ENCODE measurements around the gene FMN1. TPM values are rescaled to one million over a fixed set of nuclear protein-coding genes. Genes with fewer than 3 reads are reported as not detected.

FMN1 gene
- polyA plus RNA-seq, 3 donors = 0.28 to 3.7 (median 0.34) TPM

- no peak for DNase-seq
- TF ChIP-seq CTCF (IDR thresholded peaks at IDR 0.05) = no peak
- H3K27me3 ChIP-seq (ENCODE audit: control insufficient read depth in 2 of 2, insufficient read depth in 2 of 2, low read length in 2 of 2) = peaks cover 4 to 6% of the 10 kb centered on the region in 2 donors
- WGBS (ENCODE audit: insufficient coverage) = no CpG with 5 or more reads among the region's 2 CpGs
- H3K4me1 ChIP-seq (ENCODE audit: control insufficient read depth in 1 of 2, insufficient read depth in 2 of 2, low read length in 2 of 2) = no peaks in the 10 kb centered on the region
- H2AFZ ChIP-seq (ENCODE audit: insufficient read depth, low read depth, low read length, poor library complexity, severe bottlenecking) = no peak overlapping the region
- Mint-ChIP-seq H3K4me1 (no peaks in the 10 kb centered on the region), H3K36me3 (no peaks in the 10 kb centered on the region), H3K27me3 (ENCODE audit: low read depth in 3 of 3) (peaks cover 1 to 10% (median 5%) of the 10 kb centered on the region in 3 donors), H3K9me3 (peaks cover 0 to 9% (median 2%) of the 10 kb centered on the region in 7 donors), H3K4me3 (no peak overlapping the region), H3K27ac (no peak overlapping the region)
- no peak overlapping the region for H3K4me2 ChIP-seq (replicated peaks; ENCODE audit: extremely low read depth, low read length, poor library complexity, severe bottlenecking)
- no peaks in the 10 kb centered on the region for H3K79me2 ChIP-seq (ENCODE audit: insufficient read depth, low read length)
- no peak overlapping the region for H3K9ac ChIP-seq (ENCODE audit: insufficient read depth, low read length, poor library complexity, severe bottlenecking)
- no peaks in the 10 kb centered on the region for H3K9me3 ChIP-seq (replicated peaks in 1 of 2; ENCODE audit: control insufficient read depth in 1 of 2, insufficient read depth in 1 of 2, low read length in 2 of 2)
- H4K20me1 ChIP-seq (ENCODE audit: insufficient read depth, low read length) = no peaks in the 10 kb centered on the region
- intact Hi-C loops (cut with micrococcal nuclease) = no loop called here
- no peak overlapping the region for H3K27ac ChIP-seq (ENCODE audit: low read depth in 1 of 2, low read length in 2 of 2)
- H3K4me3 ChIP-seq (replicated peaks in 1 of 3; ENCODE audit: low read depth in 2 of 3, low read length in 3 of 3) = no peak overlapping the region
- H3K36me3 ChIP-seq (replicated peaks in 1 of 2; ENCODE audit: control insufficient read depth in 1 of 2, insufficient read depth in 2 of 2, low read length in 2 of 2) = no peaks in the 10 kb centered on the region
These were observed 23.3 kb downstream of the FMN1 start for GRCh38 chr15:33171202-33171601.

GRCh38 chr15:33169625-33170024, 24.9 kb downstream of the FMN1 start:
- no peak overlapping the region for H3K4me3 ChIP-seq (replicated peaks in 1 of 3; ENCODE audit: low read depth in 2 of 3, low read length in 3 of 3)
- Mint-ChIP-seq H3K36me3 (no peaks in the 10 kb centered on the region), H3K4me3 (no peak overlapping the region), H3K9me3 (peaks cover 0 to 9% (median 2%) of the 10 kb centered on the region in 7 donors), H3K27me3 (ENCODE audit: low read depth in 3 of 3) (peaks cover 1 to 9% (median 8%) of the 10 kb centered on the region in 3 donors), H3K27ac (no peak overlapping the region), H3K4me1 (no peaks in the 10 kb centered on the region)
- intact Hi-C loops (cut with micrococcal nuclease) = no loop called here
- peaks cover 4 to 6% of the 10 kb centered on the region in 2 donors for H3K27me3 ChIP-seq (ENCODE audit: control insufficient read depth in 2 of 2, insufficient read depth in 2 of 2, low read length in 2 of 2)
- no peak overlapping the region for H2AFZ ChIP-seq (ENCODE audit: insufficient read depth, low read depth, low read length, poor library complexity, severe bottlenecking)
- WGBS (ENCODE audit: insufficient coverage) = no CpG with 5 or more reads among the region's 3 CpGs
- no peaks in the 10 kb centered on the region for H3K4me1 ChIP-seq (ENCODE audit: control insufficient read depth in 1 of 2, insufficient read depth in 2 of 2, low read length in 2 of 2)
- DNase-seq = no peak
- no peak overlapping the region for H3K9ac ChIP-seq (ENCODE audit: insufficient read depth, low read length, poor library complexity, severe bottlenecking)
- no peaks in the 10 kb centered on the region for H3K36me3 ChIP-seq (replicated peaks in 1 of 2; ENCODE audit: control insufficient read depth in 1 of 2, insufficient read depth in 2 of 2, low read length in 2 of 2)
- no peak for TF ChIP-seq CTCF (IDR thresholded peaks at IDR 0.05)
- H3K4me2 ChIP-seq (replicated peaks; ENCODE audit: extremely low read depth, low read length, poor library complexity, severe bottlenecking) = no peak overlapping the region
- H3K79me2 ChIP-seq (ENCODE audit: insufficient read depth, low read length) = no peaks in the 10 kb centered on the region
- H4K20me1 ChIP-seq (ENCODE audit: insufficient read depth, low read length) = no peaks in the 10 kb centered on the region
- no peak overlapping the region for H3K27ac ChIP-seq (ENCODE audit: low read depth in 1 of 2, low read length in 2 of 2)
- no peaks in the 10 kb centered on the region for H3K9me3 ChIP-seq (replicated peaks in 1 of 2; ENCODE audit: control insufficient read depth in 1 of 2, insufficient read depth in 1 of 2, low read length in 2 of 2)
